Activated CD4-positive, alpha-beta T cell treated with anti-CD3 and anti-CD28 coated beads for 24 hours (primary cell): ENCODE measurements around the gene TBXA2R.
"Not testable (repeated sequence)": the region's sequence is repeated elsewhere in the genome, so short reads cannot be mapped to it uniquely, and the experiment has no call there.

Source experiments
- DNase-seq, 2 donors: peaks; one replicate each; pipeline ENCODE4 v3.0.0-alpha.2; 2020; ENCODE audit warnings: low read depth in 2 of 2

TBXA2R gene

GRCh38 chr19:3578390-3578789 is 28.3 kb downstream of the TBXA2R start:
- no peak for DNase-seq

- no peak for DNase-seq
Measured at GRCh38 chr19:3577723-3578344, 28.8 kb downstream of the TBXA2R start.

GRCh38 chr19:3576696-3577443 is 29.8 kb downstream of the TBXA2R start:
- no peak for DNase-seq

- DNase-seq, result no peak
Measured at GRCh38 chr19:3575949-3576673, 30.6 kb downstream of the TBXA2R start.

- no peak for DNase-seq
Measured at GRCh38 chr19:3575260-3575741, 31.4 kb downstream of the TBXA2R start.

- DNase-seq, result peak; percentile 69 to 89
Measured at GRCh38 chr19:3573858-3574637, 32.6 kb downstream of the TBXA2R start.

- DNase-seq, result no peak
Measured at GRCh38 chr19:3573162-3573857, 33.4 kb downstream of the TBXA2R start.

GRCh38 chr19:3572855-3573161 is 33.9 kb downstream of the TBXA2R start, which contains the start of gene HMG20B:
Gene HMG20B (plus strand): TSS chr19:3572944. CDS start chr19:3573310, 366 bp downstream.
- no peak for DNase-seq

GRCh38 chr19:3572132-3572854 is 34.4 kb downstream of the TBXA2R start:
- DNase-seq, result peak; percentile 98 to 99

GRCh38 chr19:3570606-3571011 is 36.1 kb downstream of the TBXA2R start:
- DNase-seq, result no peak

- DNase-seq, result not testable (repeated sequence)
Measured at GRCh38 chr19:3570042-3570441, 36.6 kb downstream of the TBXA2R start.

GRCh38 chr19:3565139-3565538 is 41.5 kb downstream of the TBXA2R start:
- DNase-seq, result no peak

GRCh38 chr19:3563709-3564524 is 42.8 kb downstream of the TBXA2R start:
- no peak for DNase-seq

- DNase-seq, result peak; percentile 94 to 95
Measured at GRCh38 chr19:3557461-3558248, 49.0 kb downstream of the TBXA2R start, which contains the start of gene MFSD12. Gene MFSD12 (minus strand): TSS chr19:3557586. CDS start chr19:3557403, 183 bp downstream.

GRCh38 chr19:3556978-3557460 is 49.7 kb downstream of the TBXA2R start:
- peak; percentile 46 to 50 for DNase-seq

- no peak for DNase-seq
Measured at GRCh38 chr19:3556423-3556977, 50.2 kb downstream of the TBXA2R start.

- no peak for DNase-seq
Measured at GRCh38 chr19:3555653-3556422, 50.8 kb downstream of the TBXA2R start.
